Pons (tissue), 1 donor: ENCODE measurements around the gene CENPX.

ENCODE experiments used
- DNase-seq: peaks from one replicate; pipeline ENCODE4 v3.0.0-alpha.2; 2016; ENCODE audit warnings: low spot score

Gene CENPX

DNA sequence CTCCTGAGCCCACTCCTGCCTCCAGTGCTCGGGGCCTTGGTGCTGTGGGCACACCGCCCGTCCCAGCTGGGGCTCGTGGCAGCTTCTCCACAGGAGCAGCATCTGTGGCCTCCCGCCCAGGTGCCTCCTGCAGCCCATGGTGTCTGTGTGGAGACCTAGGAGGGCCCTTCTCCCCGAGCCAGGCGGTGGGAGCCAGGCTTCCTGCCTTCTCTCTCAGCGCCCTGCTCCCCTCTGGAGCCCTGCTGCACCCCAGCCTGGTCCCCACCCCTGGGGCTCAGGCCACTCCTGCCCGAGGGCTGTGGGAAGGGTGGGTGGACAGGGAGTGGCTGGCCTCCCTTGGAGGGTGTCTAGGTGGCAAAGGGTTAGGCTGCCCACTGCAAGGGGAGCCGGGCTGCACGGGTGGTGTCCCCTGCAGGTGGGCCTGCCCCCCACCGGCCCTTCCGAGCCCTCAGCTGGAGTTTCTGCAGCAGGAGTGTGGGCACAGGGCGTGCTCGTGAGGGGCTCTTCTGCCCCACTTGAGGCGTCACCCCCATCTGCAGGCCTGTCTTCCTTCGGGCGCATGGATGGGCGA is 11.0 kb downstream of the CENPX start:
- no peak for DNase-seq

DNA sequence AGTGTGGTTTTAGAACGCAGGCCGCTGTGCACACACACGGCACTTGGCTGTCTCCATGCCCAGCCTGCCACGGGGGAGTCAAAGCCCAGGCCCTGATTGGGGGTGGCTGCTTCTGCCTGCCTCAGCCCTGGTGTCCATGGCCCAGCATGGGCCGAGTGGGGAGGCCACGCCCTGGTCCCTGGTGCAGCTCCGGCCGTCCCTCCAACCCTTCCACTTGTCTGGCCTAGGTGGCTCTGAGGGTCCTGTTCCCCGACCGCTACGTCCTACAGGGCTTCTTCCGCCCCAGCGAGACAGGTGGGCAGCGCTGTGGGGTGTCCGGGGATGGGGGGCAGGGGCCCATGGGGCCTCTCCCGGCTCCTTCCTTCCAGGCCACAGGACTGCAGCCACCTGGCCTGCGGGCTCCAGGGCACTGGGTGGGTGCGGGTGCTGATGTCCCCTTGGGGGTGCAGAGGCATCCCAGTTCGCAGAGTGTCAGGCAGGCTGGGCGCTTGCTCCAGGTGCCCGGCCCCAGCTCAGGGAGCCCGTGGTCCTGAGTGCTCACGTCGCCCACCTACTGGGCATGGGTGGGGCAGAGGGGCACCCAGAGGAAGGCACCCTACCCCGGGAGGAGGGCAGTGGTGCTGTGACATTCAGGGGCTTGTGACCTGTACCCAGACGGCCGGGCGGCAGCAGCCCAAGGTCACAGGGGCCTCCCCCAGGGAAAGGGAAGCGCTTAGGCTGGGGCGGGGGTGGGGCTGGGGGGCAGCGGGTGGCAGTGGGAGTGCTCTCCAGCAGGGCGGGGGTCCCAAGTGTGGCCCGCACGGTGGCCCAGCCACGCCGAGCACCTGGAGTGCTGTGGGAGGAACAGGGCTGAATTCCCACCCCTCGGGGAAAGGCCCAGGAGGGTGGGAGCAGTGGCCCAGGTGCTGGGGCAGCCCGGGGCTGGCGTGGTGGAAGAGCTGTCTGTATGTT is 11.8 kb downstream of the CENPX start:
- no peak for DNase-seq

DNA sequence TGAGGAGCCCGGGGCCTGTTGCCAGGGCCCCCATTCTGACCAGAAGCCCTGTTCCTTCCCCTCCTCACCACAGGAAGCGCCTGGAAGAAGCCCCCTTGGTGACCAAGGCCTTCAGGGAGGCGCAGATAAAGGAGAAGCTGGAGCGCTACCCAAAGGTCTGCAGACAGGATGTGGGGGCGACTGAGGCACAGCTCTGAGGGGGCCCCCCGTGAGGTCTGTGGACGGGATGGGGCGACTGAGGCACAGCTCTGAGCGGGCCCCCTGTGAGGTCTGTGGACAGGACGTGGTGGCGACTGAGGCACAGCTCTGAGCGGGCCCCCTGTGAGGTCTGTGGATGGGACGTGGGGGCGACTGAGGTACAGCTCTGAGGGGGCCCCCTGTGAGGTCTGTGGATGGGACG is 13.3 kb downstream of the CENPX start:
- no peak for DNase-seq

DNA sequence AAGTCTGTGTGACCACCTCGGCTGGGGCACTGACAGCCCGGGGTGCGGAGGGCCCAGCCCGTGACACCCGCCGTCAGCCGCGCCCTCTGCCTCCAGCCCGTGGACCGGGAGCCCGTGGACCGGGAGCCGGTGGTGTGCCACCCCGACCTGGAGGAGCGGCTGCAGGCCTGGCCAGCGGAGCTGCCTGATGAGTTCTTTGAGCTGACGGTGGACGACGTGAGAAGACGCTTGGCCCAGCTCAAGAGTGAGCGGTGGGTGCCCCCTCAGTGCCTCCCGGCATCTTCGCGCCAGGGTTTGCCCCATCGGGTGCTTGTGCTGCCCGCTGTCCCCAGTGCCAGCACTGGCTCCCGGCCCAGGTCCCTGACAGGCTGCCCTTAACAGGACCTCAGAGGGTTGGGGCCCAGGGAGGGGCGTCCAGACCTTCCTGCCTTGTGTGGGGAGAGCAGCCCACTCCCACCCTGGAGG is 13.7 kb downstream of the CENPX start:
- DNase-seq, result no peak

DNA sequence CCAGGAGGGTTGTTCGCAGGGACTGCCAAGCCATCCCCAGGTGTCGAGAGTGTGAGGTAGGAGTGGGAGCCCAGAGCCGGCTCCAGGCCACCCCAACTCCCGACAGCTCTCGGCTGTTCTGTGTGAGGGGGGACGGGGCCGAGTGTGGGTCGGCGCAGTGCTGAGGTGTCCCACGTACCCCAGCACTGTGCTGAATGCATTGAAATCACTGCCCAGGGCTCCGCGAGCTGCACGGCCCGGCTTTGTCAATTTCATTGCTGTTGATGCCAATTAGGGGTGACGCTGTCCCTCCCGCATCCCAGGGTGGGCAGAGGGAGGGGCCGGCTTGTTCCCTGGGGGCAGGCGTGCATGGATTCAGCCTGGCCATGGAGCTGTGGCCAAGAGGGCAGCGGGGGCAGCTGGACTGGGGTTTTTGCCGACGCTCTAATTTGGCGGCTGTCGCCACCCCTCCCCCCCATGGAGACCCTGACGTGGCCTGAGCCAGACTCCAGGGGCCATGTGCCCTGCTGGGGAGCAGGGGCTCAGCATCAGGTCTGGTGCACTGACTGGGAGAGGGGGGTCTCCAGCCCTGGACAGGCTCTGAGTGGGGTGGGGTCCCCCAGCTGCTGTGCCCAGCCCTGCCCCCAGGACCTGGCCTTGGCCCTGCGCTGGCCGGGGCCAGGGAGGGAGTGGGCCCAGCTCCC is 14.3 kb downstream of the CENPX start:
- no peak for DNase-seq

DNA sequence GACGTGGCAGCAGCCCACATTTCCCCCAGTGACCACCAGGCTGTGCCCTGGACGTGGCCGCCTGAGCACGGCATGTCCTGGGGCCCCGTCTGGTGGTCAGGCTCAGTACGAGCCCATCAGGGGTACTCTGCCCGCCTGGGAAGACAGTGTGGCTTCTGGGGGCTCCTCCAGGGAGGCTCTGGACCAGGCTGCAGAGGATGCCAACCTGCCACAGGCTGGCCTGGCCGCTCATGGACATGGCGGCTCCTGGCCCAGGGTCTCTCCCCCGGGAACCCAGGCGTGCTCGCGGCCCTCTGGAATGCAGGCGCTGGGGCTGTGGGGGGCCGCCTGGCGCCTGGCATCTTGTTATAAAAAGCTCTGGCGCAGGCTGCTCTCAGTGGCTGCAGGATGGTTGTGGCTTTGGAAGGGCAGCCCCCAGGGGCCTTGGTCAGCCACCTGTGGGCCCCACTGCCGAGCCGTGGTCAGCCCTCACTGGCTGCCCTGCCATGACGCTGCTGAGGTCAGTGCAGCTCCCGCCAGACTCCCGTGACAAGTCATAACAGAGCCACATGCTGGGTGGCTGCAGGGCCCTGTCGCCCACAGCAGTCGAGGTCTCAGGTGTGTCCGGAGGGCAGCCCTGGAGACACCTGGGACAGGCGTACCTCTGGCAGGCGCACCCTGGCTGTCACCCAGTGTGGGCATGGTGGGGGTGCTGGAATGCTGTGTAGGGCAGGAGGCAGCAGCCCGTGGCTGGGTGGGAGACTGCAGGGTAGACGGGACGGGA is 15.0 kb downstream of the CENPX start:
- DNase-seq, result no peak

DNA sequence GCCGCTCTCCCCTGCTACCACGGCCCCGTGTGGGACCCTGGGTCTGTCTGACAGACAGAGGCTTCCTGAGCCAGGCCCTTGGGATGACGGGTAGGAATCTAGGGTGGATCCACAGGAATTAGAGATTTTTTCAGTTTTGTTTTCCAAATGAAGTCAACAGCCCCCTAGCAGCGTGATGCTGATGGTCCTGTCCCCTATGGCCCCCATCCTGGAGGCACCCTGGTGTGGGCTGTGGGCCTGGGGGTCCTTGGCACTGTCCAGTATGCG is 15.5 kb downstream of the CENPX start:
- DNase-seq, result no peak

DNA sequence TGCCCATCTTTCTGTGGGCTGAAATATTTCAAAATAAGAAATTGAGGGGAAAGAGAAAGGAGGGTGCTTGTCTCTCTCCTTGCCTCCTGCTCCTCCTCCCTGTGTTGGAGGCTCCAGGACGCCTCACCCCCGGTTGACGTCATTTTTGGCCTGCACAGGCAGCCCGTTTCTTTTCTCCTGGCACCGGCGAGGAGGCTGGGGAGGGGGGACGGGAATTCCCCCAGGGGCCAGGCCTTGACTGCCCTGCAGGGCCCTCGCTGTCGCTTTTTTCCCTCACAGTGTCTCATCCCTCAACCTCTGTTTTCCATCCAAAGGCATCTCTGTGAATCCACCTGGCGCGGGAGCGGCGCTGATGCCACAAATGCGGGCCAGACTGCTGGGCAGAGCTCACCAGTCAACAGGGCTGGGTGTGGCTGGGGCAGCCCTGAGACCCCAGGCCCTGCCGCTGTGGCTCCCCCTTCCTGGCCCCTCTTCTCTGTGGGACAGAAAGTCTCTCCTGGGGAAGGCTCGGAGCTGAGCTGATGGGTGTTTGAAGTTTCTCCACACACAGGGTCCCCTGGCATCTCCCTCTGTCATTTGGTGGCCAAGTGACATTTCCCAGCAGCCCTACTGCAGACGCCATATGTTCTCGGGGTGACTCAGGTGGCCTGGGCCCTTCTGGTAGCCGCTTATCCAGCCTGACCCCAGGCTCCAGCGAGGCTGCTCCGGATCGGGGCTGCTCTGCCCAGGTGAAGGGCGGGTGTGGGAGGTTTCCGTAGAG is 16.0 kb downstream of the CENPX start:
- no peak for DNase-seq

DNA sequence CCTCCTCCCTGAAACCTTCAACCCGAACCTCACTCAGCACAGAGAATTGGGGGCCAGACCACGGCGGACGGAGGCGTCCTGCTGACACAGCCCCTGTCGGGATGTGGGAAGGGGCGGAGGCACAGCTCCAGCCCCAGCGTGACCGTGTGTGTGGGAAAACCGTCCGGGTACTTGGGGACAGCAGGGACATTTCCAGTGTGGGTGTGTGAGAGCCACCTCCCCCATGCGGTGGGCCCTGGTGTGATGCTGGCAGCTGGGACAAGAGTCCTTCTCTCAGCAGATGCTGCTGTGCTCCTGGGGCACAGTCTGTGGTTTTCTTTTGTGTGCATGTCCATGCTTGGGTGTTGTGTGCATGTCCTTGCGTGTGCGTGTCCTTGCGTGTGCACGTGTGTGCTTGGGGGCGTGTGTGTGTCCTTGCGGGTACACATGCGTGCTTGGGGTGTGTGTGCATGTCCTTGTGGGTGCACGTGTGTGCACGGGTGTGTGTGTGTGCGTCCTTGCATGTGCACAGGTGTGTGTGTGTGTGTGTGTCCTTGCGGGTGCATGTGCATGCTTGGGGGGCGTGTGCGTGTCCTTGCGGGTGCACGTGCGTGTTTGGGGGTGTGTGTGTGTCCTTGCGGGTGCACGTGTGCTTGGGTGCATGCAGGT is 16.9 kb downstream of the CENPX start:
- DNase-seq, result no peak

DNA sequence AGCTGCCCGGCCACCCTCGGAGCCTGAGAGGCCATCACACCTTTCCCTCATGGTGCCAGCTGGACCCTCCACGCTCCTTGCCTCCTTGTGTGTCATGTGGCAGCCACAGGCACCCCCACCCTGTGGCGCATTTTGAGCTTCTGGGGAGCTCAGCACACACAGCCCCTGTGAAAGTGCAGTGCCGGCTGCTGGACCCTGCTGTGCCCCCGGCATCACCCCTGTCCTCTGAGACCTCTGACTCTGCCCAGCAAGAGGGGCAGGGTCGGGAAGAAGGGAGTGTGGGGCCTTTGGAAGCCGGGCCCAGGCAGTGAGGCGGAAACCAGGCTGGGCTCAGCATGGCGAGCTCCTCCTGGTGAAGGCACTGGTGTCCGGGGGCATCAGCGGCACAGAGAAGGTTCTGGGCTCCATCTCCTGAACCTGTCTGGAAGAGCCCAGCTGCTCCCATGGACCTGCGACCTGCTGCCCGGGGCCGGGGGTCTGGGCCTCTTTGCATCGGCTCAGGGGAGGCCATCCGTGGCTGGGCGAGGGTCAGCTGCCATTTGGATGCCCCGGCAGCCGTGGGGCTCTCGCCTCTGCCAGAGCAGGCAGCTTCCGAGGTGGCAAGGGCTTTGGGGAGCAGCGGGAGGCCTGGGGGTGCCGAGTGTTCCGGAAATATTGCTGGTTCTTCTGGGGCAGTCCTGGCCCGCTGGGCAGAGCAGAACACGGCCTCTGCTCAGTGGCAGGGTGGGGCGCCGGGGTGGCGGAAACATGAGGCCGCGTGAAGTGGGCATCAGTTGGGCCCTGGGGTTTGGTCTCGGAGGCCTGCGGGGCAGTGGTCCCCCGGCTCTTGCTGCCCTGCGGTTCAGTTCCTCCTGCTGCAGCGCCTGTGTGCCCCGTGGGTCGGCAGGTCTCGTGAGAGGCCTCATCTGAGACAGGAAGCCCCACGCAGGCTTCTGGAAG is 17.9 kb downstream of the CENPX start:
- DNase-seq, result no peak

DNA sequence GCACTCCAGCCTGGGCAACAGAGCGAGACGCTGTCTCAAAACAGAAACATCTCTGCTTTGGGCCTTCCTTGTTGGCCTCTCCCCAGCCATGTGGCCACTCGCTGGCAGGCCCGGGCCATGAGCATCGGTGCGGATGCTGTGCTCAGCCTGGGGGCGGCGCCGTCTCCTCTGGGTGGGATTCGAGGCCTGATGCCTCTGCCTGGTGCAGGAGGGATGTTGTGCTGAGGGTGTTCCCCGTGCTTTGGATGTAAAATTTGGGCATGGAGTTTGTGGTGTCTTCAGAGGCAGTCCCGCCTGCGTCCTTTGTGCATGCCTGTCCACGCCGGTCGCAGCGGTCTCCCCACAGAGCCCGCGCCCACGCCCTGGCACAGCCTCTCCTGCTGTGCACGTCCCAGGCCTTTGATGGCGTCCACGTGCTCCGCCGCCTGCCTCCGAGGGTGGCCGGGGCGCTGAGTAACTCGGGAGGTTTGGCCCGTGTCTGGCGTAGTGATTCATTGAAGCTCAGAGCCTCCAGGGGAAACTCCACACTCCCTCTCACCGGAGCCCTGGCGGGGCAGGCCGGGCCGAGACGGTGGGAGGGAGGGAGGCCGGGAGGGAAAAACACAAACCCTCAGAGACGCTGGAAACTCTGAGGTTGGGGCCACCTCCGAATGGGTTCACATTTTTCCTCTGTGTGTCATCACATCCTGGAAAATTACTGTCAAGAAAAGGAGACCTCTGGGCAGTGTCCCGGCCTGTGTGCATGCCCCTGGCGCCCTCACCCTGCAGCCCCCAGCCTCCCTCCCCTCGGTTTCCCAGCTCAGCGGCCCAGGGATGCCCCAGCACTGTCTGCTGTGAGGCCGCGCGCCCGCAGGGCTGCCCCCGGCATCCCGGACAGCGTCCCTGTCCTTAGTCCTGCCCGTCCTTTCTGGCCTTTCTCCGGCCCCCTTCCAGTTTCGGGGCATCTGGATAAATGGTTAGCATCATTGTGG is 19.0 kb downstream of the CENPX start:
- DNase-seq, result no peak

DNA sequence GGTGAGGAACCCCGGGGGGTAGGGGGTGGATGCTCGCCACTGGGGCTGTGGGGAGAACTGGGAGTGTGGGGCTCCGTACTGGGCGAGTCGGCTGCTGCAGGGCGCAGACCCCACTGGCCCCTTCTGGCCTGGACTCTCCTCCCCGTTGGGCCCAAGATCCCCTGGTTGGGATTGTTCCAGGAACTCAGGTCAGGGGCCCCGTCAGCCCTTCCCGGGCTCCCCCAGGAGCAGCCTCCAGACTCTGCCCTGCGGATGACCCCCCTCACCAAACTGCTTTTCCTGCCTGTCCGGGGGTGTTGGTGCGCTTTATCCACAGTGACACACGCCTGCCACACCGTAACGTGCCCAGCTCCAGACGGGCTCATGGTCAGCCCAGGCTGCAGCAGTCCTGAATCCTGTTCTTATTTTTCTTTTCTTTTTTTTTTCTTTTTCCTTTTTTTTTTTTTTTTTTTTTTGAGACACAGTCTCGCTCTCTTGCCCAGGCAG is 21.1 kb downstream of the CENPX start:
- no peak for DNase-seq

DNA sequence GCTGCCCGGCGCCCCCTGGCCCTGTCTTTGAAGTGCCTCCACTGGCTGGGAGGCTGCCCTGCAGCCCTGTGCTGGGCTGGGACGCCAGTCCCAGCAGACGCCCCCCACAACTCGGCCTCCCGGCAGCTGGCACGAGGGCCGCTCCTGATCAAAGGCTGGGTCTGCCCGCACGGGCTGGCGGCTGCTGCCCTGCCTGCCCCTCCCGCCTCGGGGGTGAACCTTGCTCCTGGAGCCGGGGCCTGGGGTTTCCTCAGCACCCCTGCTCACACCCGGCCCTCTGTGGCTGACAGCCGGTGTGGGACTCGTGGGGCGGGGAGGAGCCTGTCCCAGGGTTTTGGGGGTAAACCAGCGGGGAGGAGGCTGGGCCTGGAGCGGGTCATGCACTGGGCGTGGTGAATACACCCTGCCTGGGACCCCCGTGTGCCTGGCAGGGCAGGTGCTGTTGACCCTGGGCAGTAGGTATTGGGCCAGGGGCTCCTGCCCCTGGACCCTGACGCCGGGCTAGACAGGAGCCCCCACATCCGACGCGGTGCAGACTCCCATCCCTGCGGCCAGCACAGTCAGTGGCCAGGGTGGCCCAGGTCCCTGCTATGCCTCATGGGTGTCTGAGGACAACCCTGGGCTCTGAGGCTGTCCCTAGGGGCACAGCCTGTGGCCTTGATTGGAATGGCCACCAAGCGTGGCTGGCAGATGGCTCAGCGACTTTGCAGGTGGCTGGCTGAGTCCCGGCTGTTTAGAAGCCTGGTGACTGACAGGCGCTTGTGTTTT is 21.7 kb downstream of the CENPX start:
- DNase-seq, result no peak

DNA sequence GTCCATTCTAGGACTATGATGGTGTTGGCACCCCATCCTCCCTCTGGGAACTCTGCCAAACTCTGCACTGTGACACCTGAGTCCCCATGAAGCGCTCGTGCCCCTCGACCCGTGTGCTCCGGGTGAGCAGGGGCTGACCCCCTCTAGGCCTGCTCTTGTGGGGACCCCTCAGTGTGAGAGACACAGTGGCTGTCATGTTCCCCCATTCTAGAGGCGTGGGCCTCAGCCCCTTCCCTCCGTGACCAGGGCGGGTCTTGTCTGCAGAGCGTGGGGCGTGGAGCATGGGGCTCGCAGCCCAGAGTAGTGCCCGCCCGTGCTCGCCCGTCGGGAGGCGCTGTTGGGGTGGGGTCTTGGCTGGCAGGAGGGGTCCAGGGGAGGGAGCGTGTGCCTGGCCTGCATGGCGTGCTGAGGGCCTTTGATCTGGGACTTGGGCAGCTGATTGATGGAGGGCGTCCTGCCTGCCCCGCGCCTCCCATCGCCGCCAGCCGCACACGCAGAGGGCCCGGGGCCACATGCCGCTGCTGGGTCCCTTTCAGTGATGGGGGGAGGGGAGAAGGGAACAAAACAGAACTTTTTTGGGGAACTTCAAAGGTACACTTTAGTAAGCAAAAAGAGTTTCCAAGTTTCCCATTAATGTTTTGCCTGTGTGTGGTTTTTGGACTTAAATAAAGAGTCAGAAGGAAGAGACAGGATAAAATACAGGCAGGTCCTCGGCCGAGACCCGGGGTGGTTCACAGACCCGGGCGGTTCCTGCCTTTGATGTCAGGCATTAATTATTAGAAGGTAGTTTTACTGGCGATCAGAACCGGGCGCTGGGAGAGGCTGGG is 22.5 kb downstream of the CENPX start:
- no peak for DNase-seq

DNA sequence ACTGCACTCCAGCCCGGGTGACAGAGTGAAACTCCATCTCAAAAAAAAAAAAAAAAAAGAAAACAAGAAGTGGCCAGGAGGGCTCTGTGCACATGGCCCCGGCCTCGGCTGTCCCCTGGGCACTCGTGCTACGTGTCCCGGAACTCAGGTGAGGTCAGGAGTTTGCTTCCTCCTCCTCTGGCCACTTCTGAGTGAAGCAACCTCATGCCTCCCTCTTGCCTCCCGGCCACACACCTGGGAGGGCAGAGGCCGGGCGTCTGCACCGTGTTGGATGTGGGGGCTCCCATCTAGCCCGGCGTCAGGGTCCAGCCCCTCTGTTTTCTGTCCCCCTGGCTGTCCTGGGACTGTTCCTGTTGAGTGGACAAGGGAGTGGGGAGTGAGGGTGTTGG is 23.1 kb downstream of the CENPX start:
- DNase-seq, result no peak

DNA sequence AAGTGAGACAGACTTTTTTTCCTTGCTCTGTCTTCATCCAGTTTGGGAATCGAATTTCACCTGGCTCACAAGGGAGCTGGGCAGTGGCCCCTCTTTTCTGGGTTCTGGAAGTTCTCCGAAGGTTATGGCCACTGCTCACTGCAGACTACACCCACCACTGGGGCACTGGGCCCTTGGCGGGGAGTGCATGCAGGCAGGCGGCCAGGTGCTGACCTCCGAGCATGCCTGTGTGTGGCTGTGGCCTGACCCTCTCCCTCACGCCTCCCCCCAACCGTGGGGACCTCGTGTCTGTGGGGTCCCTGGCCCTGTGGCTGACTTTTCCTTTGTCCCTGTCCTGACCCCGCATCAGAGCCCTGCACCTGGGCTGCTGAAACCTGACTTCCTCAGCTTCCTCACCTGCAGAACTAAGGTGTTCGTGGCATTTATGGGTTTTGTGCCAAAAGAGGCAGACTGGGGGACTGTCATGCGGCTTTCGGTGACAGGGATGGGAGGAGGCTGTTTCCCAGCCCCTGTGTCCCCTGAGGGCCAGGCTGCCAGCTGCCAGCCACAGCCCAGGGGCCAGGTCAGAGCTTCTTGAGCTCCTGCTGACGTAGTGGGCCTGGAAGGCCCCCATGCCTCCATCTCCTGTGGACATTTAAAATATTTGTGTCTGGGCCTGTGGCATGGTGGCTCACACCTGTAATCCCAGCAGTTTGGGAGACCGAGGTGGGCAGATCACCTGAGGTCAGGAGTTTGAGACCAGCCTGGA is 23.8 kb downstream of the CENPX start:
- no peak for DNase-seq
